Measurements from ENCODE around the gene RRBP1.

RRBP1 gene

DNA sequence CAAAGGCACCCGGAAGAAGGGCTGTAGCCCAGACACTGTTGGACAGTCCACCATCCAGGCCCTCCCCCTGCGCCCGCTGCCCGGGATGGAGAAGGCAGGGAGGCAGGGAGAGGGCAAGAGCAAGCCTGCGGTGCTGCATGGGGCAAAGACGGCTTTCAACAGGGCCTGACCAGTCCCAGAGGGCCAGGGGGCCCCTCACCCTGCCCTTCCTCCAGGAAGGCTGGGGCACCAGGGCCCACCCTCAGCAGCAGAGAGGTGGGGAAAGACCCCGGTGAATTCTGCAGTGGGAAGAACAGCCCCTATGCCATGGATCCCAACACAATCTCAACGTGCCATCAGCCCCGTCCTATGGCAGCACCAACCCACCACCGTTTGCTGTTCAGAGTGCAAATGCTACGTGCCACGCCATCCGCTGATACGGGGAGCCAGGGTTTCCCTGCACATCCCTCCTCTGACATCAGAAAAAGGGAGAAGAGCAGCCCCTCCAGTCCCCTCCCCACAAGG, 41.1 kb downstream of the RRBP1 start:
- no peak overlapping the region for H3K4me3 ChIP-seq (ENCODE audit: low read length)
- TF ChIP-seq, protein P1, sequence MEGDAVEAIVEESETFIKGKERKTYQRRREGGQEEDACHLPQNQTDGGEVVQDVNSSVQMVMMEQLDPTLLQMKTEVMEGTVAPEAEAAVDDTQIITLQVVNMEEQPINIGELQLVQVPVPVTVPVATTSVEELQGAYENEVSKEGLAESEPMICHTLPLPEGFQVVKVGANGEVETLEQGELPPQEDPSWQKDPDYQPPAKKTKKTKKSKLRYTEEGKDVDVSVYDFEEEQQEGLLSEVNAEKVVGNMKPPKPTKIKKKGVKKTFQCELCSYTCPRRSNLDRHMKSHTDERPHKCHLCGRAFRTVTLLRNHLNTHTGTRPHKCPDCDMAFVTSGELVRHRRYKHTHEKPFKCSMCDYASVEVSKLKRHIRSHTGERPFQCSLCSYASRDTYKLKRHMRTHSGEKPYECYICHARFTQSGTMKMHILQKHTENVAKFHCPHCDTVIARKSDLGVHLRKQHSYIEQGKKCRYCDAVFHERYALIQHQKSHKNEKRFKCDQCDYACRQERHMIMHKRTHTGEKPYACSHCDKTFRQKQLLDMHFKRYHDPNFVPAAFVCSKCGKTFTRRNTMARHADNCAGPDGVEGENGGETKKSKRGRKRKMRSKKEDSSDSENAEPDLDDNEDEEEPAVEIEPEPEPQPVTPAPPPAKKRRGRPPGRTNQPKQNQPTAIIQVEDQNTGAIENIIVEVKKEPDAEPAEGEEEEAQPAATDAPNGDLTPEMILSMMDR (IDR thresholded peaks at IDR 0.05; ENCODE audit: insufficient read depth, low read depth, low read length, missing control alignments): no peak
- DNase-seq (ENCODE audit: low read depth): no peak

DNA sequence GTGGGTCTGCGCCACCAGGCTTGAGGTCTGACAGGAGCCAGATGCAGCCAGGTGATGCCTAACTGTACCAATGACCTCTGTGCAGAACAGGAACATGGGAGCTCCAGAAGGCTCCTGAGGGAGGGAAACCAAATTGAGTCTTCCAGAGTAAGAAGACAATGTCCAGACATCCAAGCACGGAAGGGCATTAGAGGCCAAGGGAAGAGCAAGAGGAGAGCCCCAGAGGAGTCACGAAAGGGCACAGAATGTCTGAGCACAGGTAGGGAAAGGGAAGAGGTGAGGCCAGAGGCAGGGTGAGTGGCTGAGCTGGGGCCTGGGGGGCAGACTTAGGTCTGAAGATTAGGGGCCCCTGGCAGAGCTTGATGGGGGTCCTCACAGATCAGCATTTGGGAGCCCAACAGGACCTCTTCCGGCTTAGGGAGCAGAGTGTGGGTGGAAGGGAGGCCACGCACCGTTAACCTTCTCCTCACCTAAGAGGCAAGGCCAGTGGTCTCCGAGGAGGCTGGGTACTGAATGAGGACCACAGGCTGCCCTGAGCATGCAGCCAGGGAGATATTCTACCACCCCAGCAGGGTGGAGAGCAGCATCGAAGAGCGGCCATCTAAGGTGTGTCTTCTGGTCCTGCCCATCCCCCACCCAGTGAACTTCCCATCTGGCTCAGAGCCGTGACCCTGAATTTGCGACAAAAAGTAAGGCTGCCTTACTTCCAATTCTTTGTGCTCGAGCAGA, 41.7 kb downstream of the RRBP1 start:
- no peak overlapping the region for H3K4me3 ChIP-seq (ENCODE audit: low read length)
- TF ChIP-seq, protein P1 (IDR thresholded peaks at IDR 0.05; ENCODE audit: insufficient read depth, low read depth, low read length, missing control alignments): no peak
- DNase-seq (ENCODE audit: low read depth): no peak

DNA sequence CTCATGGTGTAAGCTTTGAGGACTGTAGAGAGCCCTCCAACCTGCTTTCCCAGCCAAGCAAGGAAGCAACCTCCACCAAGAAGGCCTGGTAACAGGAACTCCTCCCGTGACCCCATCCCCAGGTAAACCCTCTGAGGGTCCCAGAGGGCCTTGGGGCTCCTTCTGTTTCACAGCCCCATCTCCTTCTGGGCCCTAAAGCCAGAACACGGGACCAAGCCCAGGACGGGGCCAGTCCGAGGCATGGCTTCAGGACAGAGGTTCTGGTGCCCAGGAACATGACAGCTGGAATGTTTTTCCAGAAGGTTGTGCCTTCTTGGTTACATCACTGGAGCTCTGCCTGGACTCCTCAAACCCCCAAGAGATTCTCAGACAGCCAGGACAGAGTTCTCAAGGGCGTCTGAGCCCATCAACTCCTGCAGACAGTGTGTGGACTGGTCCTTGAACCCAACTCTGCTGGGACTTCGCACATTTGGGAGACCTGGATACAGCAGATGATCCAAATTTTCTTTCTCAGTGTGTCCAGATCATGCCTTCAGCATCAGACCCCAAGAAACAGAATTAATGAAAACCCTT, 43.1 kb downstream of the RRBP1 start:
- no peak for DNase-seq (ENCODE audit: low read depth)
- TF ChIP-seq, protein P1 (IDR thresholded peaks at IDR 0.05; ENCODE audit: insufficient read depth, low read depth, low read length, missing control alignments): no peak

DNA sequence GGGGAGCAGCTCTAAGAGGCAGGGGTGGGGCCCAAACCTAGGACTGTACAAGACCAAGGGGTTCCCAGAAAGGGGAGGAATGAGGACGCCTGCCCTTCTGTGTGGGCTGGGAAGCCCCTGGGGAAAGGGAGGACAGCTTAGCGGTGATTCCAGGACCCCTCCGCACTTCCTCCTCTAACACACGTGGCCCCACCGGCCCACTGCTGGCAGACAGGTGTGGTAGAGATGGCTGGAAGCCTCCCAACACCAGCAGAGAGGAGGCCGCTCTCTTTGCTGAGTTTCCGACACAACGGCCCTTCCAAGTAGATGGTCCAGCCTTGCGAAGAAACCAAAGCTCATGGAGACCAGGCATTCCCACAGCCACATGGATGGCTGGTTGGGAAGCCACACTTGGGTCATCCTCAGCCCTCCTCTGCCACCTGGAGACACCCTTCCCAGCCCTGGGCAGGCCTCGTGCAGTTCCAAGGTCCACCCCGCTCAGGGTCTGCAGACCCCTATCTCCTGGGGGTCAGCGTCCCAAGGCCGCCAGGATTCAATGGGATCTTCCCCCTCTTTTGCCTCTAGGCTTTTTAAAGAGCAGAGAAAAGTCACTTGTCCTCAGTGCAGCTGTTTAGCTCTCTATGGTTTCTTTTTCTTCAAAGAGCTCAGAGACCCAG, 43.9 kb downstream of the RRBP1 start:
- TF ChIP-seq, protein P1 (IDR thresholded peaks at IDR 0.05; ENCODE audit: insufficient read depth, low read depth, low read length, missing control alignments): no peak
- no peak overlapping the region for H3K4me3 ChIP-seq (ENCODE audit: low read length)
- no peak for DNase-seq (ENCODE audit: low read depth)

More for the DNA sequence above, 43.1 kb downstream of the RRBP1 start:
- H3K4me3 ChIP-seq (ENCODE audit: low read length): no peak overlapping the region

DNA sequence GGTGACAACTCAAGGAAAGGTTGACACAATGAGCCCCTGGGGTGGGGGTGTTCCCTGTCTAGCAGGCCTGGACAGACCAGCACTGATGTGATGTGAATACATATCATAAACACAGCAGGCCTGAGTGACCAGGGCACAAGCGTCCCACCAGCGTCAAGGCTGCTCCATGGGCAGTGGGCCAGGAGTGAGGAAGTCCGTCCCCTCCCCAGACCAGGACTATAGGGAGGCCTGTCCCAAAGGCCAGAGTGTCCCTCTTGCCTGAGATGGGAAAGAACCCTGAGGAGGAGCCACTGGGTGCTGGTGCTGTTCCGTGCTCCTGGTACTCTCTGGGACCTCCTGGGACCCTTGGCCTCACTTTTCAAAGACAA, 44.6 kb downstream of the RRBP1 start:
- H3K4me3 ChIP-seq (ENCODE audit: low read length): no peak overlapping the region
- TF ChIP-seq, protein P1 (IDR thresholded peaks at IDR 0.05; ENCODE audit: insufficient read depth, low read depth, low read length, missing control alignments): no peak
- no peak for DNase-seq (ENCODE audit: low read depth)

DNA sequence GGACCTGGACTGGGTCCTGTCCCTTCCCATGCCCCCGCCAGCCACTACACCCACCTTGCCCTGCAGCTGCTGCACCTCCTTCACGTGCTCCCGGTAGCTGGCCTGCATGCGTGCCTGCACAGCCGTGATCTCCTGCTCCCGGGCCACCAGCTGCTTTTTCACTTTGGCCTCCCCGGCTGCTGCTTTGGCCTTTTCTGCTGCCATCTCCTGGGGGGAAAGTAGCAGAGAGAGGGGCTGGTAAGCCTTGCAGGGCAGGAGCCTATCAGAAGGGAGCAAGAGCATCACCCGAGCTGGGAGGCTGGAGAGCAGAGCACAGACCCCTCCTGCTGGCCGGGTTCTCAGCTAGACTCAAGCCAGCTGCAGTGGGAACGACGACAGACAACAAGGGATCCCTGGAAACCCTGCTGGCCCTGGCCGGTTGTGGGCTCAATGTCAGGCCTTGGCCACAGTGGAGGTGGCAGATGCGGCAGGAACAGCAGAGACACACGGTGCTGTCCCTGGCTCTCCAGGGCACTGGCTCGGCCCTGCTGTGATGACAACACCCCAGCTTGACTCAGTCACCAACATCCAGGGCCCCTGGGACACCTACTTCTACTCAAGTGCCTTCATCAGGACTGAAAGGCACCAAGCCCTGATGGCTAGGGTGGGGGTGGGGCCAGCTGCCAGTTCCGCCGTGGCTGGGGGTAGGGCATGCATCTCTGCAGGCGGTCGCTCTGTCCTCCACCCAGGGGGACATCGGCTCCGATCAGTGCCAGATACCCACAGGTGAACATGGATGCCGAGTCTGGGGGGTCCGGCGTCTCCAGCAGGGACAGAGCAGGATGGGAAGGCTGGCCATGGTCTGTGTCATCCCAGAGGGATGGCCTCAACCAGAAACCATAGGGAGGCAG, 45.3 kb downstream of the RRBP1 start:
- TF ChIP-seq, protein P1 (IDR thresholded peaks at IDR 0.05; ENCODE audit: insufficient read depth, low read depth, low read length, missing control alignments): no peak
- H3K4me3 ChIP-seq (ENCODE audit: low read length): no peak overlapping the region
- no peak for DNase-seq (ENCODE audit: low read depth)
